Stimulated activated CD8-positive, alpha-beta memory T cell treated with anti-CD3 and anti-CD28 coated beads, Interleukin-4, amount 100 ng/mL, for 4 hours (primary cell): ENCODE data around the gene DUXA.
"Not testable (repeated sequence)": the region's sequence is repeated elsewhere in the genome, so short reads cannot be mapped to it uniquely, and the experiment has no call there.

ENCODE experiments used
- DNase-seq, 2 donors: peaks; one replicate each; pipeline ENCODE4 v3.0.0-alpha.2; 2020; ENCODE audit warnings: low read depth in 2 of 2, low spot score in 1 of 2

The DUXA gene

GRCh38 chr19:57167385-57167784 is at the start of gene DUXA:
Gene DUXA, minus strand, starts transcription at chr19:57167485. Its CDS starts 42 bp downstream, at chr19:57167443.
- no peak for DNase-seq

GRCh38 chr19:57212109-57212508 is 44.8 kb upstream of the DUXA start:
- DNase-seq: no peak

GRCh38 chr19:57210381-57210780 is 43.1 kb upstream of the DUXA start:
- DNase-seq: no peak

DNA sequence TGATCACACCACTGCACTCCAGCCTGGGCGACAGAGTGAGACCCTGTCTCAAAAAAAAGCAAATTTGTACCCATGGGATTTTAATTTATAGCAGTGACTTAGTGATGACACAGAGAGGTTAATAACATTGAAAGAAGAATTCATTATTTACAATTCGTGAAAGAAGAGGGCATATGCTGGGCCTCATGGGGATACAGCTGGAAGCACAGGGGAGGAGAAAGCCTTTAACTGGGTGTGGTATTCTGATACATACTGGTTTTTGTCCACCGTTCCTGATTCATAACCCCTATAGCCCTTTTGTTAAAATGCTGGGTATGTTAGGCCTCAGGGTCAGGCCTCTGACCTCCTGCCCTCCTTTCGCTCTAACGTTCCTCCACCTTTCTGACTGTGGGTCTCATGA is 34.9 kb upstream of the DUXA start:
- DNase-seq: no peak

DNA sequence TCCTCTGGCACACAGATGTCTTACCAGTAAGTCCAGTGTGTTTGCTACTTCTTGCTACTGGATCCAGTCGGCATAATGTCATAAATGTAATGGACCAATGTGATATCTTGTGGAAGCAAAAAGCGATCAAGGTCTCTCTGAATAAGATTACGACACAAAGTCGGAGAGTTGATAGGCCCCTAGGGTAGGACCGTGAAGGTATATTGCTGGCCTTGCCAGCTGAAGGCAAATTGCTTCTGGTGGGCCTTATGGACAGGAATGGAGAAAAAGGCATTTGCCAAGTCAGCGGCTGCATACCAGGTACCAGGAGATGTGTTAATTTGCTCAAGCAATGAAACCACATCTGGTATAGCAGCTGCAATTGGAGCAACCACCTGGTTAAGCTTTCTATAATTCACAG is 30.6 kb upstream of the DUXA start:
- DNase-seq: not testable (repeated sequence)

GRCh38 chr19:57192993-57193392 is 25.7 kb upstream of the DUXA start:
- DNase-seq: no peak

DNA sequence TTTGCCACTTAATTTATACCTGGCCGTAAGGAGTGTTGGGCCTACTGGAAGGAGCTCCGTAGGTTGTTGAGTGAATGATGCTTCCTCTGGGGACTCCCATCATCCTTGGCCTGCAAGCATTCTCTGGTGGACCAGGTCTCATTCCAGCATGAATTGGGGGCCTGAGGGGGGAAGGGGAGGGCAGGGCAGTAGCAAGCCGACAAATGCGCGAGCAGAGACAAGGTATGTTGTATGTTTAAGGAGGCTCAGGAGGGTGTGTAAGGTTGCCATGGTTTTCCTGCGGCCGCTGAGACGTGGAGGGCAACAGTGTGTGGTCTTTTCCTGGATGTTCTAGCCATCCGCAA is 24.8 kb upstream of the DUXA start:
- no peak for DNase-seq

- DNase-seq: peak; percentile 73 to 79
Measured at GRCh38 chr19:57191141-57192076, 24.1 kb upstream of the DUXA start, which contains the start of gene ZNF264. Gene ZNF264, plus strand, starts transcription at chr19:57191500. Its CDS starts 414 bp downstream, at chr19:57191914.

DNA sequence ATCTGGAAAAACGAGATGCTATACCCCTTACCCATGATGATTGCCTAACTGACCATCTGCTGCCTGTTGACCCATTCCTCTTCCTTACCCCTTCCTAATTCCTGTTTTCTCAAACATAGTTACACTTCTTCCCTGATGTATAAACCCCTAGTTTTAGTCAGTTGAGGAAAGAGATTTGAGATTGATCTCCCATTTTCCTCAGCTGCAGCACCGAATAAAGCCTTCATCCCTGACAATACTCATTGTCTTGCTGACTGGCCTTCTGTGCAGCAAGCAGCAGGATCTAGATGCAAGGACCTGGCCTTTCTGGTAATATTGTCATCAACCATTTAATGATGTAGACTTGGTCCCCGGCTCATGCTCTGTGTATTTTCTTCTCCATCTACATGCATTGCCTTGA is 23.0 kb upstream of the DUXA start:
- no peak for DNase-seq

DNA sequence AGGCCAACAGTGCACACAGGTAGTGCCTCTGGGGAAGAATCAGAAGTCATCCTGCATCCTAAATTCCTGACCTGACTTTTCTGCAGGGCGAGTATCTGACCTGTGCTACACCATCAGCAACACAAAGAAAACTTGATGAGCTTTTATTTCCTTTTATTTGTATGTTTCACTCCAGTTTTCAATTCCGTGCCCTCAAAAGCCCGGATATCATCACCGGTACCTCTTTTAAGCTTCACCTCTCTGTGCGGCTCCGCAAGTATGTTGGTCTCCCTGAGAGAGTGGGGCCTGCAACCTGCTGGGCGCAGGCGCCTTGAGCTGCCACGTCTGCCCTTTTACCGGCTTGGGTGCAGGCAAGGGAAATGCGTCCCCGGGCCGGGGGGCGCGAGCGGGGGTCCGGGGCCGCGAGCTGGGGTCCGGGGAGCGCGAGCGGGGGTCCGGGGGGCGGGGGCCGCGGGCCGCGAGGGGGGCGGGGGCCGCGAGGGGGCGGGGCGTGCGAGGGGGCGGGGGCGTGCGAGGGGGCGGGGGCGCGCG is 4.3 kb upstream of the DUXA start:
- peak in 1 of 2 donors; percentile 3 for DNase-seq

DNA sequence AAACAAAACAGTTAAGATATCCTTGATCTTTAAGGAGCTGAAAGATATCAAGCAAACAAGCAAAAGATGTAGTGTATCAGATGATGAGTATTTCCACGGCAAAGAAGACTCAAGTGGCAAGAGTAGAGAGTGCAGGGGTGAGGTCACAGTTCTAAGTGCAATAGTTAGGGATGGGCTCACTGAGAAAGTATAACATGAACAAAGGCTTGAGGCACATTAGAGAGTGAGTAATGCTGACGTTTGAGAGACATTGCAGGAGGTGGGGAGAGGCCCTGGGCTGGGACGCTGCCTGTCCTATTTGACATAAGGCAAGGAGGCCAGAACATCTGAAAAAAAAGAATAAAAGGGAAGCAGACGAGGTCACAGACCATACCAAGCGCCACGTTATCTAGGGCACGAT is 1.4 kb downstream of the DUXA start:
- no peak for DNase-seq

- DNase-seq: no peak
Measured at GRCh38 chr19:57161985-57162539, 5.2 kb downstream of the DUXA start.

GRCh38 chr19:57152921-57153320 is 14.4 kb downstream of the DUXA start:
- DNase-seq: no peak

DNA sequence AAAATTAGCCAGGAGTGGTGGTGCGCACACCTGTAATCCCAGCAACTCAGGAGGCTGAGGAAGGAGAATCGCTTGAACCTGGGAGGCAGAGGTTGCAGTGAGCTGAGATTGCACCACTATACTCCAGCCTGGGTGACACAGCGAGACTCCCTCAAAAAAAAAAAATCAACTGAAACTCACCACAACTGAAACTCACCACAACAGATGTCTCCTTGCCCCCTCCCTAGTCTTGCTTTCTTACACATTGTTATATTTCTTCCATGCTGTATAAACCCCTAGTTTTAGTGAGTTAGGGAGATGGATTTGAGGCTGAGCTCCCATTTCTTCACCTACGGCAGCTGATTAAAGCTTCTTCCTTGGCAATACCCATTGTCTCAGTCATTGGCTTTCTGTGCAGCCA is 25.6 kb downstream of the DUXA start:
- DNase-seq: no peak

DNA sequence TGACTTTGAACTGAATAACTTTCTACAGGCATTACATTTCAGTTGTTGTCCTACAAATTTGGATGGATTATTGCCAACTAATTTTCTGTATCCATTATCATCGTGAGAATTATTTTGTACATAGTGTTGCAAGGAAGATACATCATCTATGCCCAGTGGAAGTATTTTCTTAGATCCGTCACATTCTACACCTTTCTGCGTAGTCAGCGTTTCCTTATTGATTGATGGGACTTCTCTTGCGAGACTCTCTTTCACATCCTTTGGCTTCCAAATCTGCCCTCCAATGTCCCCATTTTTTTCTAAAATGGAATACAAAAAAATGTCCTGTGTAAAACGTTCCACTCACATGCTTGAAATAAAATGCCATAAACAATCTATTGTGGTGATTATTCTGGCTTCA is 31.5 kb downstream of the DUXA start:
- no peak for DNase-seq

DNA sequence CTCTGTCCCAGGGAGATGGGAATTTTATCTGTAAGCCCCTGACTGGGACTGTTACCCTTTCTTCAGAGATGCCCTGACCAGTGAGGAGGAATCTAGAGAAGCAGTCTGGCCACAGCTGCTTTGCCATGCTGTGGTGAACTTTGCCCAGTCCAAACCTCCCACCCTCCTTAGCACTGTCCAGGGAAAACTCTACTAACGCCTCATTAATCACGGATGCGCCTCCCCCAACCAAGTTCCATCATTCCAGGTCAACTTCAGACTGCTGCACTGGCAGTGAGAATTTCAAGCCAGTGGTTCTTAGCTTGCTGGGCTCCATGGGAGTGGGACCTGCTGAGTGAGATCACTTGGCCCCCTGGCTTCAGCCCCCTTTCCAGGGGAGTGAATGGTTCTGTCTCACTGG is 39.9 kb downstream of the DUXA start:
- DNase-seq: not testable (repeated sequence)

GRCh38 chr19:57123882-57124281 is 43.4 kb downstream of the DUXA start:
- no peak for DNase-seq

DNA sequence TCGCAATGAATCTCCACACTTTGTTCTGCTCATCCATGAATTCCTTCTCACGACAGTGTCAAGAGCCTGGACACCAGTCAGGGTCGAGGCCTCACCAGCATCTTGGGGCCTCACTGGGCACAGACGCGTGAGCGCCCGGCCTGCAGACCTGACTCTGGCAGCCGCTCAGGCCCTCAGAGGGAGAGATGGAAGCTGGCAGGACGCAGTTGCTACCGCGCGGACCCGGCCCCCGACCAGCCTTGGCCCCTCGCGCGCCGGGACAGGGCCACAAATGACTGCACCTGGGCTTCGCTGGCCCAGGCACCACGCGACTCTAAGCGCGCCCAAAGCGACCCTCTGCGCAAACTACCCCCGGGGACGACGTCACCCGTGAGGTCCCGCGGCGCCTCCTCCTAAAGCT is 48.4 kb downstream of the DUXA start:
- DNase-seq: no peak

DNA sequence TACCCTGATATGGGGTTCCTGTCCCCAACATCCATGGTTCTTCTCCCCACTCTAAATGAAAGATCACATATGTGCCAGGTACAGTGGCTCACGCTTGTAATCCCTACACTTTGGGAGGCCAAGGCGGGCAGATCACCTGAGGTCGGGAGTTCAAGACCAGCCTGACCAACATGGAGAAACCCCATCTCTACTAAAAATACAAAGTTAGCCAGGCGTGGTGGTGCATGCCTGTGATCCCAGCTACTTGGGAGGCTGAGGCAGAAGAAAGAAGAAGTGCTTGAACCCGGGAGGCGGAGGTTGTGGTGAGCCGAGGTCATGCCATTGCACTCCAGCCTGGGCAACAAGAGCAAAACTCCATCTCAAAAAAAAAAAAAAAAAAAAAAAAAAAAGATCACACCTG is 53.8 kb downstream of the DUXA start:
- not testable (repeated sequence) for DNase-seq

GRCh38 chr19:57111329-57111644 is 56.0 kb downstream of the DUXA start:
- no peak for DNase-seq

DNA sequence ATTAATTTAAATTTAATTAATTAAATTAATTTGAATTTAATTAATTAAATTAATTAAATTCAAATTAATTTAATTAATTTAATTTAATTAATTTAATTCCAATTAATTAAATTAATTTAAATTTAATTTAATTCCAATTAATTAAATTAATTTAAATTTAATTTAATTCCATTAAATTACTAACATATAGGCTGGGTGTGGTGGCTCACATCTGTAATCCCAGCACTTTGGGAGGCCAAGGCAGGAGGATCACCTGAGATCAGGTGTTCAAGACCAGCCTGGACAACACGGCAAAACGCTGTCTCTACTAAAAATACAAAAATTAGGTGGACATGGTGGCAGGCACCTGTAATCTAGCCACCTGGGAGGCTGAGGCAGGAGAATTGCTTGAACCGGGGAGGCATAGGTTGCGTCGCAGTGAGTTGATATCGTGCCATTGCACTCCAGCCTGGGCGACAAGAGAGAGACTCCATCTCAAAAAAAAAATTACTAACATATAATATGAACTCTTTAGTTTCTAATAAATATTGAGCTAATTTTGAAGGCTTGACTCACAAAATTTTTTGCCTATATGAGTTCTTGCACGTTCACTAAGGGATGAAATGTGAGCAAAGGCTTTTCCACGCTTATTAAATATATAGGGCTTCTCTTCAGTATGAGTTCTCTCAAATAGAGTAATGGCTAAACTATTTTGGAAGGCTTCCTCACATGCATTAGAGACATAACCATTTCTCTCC is 56.5 kb downstream of the DUXA start:
- no peak for DNase-seq

DNA sequence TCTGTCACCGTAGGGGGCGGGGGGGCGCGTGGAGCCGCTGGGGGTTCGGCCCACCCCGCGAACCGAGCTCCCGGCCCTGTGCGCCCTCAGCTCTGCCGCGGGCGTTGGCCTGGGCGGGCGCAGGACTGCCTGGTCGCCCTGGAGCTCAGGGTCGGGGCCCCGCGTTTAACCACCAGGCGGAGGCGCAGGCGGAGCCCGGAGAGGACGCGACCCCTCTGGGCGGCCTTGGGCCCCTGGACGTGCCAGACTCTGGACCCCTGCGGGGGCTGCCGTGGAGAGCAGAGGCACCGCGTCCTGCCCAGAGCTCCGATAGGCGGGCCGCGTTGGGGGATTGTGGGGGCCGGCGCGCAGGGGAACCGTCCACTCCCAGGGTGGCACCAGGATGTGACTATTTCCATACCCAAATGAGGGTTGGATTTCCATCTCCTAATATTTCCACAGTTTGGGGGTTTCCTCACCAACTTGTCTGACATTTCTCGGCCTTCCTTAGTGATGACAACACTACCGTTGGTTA is 60.5 kb downstream of the DUXA start:
- no peak for DNase-seq
